Liver (tissue), 3 donors: ENCODE data around the gene ENPP4.

ENCODE experiments used
- GABPA ChIP-seq, 2 donors: IDR thresholded peaks in 1 of 2; conservative IDR thresholded peaks in 1 of 2; 2 replicates each; pipeline ENCODE4 v1.6.1; 2016; ENCODE audit warnings: antibody characterized with exemption in 2 of 2, mild to moderate bottlenecking in 1 of 2, moderate library complexity in 1 of 2
- SP1 ChIP-seq: IDR thresholded peaks from 2 replicates; pipeline ENCODE4 v1.6.1; 2018; ENCODE audit warnings: antibody characterized with exemption, mild to moderate bottlenecking
- TF ChIP-seq, protein P1 (sequence below): fragments of 150-350 bp; IDR thresholded peaks from 2 replicates; pipeline ENCODE4 v1.5.1; 2017; ENCODE audit warnings: improper control_type of control experiment, low read depth, low read length; ENCODE audit not compliant: missing input control
- TF ChIP-seq, protein P2 (sequence below): IDR thresholded peaks from 2 replicates; pipeline ENCODE4 v1.6.1; 2016; ENCODE audit warnings: antibody characterized with exemption, mild to moderate bottlenecking
- TF ChIP-seq, protein P3 (sequence below): IDR thresholded peaks from 2 replicates; pipeline ENCODE4 v1.6.1; 2016; ENCODE audit warnings: antibody characterized with exemption
- donor health status: healthy.
- donor health status: healthy.

DNA sequence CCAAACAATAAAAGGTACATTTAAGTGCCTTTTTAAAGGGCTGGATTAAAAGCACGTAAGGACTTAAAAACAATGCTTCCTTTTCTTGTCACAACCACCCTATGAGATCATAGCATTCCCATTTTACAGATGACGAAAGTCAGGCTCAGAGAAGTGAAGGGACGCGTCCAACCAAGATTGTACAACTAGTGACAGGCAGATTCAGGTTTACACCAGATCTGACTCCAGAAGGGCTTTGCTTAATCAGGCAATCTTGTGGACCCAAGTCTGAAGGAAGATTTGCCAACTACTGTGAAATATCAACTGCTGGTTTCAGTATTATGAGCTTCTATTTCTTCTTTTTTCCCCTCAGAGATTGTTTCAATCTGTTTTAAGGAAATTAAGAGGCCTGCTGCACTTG, 877 bp downstream of the ENPP4 start:
- TF ChIP-seq, protein P1, sequence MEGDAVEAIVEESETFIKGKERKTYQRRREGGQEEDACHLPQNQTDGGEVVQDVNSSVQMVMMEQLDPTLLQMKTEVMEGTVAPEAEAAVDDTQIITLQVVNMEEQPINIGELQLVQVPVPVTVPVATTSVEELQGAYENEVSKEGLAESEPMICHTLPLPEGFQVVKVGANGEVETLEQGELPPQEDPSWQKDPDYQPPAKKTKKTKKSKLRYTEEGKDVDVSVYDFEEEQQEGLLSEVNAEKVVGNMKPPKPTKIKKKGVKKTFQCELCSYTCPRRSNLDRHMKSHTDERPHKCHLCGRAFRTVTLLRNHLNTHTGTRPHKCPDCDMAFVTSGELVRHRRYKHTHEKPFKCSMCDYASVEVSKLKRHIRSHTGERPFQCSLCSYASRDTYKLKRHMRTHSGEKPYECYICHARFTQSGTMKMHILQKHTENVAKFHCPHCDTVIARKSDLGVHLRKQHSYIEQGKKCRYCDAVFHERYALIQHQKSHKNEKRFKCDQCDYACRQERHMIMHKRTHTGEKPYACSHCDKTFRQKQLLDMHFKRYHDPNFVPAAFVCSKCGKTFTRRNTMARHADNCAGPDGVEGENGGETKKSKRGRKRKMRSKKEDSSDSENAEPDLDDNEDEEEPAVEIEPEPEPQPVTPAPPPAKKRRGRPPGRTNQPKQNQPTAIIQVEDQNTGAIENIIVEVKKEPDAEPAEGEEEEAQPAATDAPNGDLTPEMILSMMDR = no peak
- TF ChIP-seq SP1 = no peak
- TF ChIP-seq GABPA (IDR thresholded peaks at IDR 0.05 in 1 of 2, conservative IDR thresholded peaks at IDR 0.05 in 1 of 2) = no peak
- TF ChIP-seq, protein P2, sequence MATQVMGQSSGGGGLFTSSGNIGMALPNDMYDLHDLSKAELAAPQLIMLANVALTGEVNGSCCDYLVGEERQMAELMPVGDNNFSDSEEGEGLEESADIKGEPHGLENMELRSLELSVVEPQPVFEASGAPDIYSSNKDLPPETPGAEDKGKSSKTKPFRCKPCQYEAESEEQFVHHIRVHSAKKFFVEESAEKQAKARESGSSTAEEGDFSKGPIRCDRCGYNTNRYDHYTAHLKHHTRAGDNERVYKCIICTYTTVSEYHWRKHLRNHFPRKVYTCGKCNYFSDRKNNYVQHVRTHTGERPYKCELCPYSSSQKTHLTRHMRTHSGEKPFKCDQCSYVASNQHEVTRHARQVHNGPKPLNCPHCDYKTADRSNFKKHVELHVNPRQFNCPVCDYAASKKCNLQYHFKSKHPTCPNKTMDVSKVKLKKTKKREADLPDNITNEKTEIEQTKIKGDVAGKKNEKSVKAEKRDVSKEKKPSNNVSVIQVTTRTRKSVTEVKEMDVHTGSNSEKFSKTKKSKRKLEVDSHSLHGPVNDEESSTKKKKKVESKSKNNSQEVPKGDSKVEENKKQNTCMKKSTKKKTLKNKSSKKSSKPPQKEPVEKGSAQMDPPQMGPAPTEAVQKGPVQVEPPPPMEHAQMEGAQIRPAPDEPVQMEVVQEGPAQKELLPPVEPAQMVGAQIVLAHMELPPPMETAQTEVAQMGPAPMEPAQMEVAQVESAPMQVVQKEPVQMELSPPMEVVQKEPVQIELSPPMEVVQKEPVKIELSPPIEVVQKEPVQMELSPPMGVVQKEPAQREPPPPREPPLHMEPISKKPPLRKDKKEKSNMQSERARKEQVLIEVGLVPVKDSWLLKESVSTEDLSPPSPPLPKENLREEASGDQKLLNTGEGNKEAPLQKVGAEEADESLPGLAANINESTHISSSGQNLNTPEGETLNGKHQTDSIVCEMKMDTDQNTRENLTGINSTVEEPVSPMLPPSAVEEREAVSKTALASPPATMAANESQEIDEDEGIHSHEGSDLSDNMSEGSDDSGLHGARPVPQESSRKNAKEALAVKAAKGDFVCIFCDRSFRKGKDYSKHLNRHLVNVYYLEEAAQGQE = no peak
- TF ChIP-seq, protein P3, sequence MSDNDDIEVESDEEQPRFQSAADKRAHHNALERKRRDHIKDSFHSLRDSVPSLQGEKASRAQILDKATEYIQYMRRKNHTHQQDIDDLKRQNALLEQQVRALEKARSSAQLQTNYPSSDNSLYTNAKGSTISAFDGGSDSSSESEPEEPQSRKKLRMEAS = no peak
